ENCODE data around the gene XYLB. TPM values are rescaled to one million over a fixed set of nuclear protein-coding genes. Genes with fewer than 3 reads are reported as not detected.
"Not testable (repeated sequence)": the region's sequence is repeated elsewhere in the genome, so short reads cannot be mapped to it uniquely, and the experiment has no call there.

XYLB gene
- total RNA-seq, 2 experiments from 2014 or later = 0.25 to 0.59 TPM

- CTCF ChIA-PET; ATAC-seq (ENCODE audit: poor library complexity); H3K27ac ChIP-seq (ENCODE audit: low read depth in 1 of 2, low read length in 2 of 2); H3K36me3 ChIP-seq (ENCODE audit: insufficient read depth, low read length); H3K4me1 ChIP-seq (ENCODE audit: insufficient read depth, low read length); H3K9me3 Mint-ChIP-seq; H3K4me3 ChIP-seq (ENCODE audit: low read length); H3K36me3 Mint-ChIP-seq (ENCODE audit: low read depth); H3K4me1 Mint-ChIP-seq (ENCODE audit: low read depth); H3K4me3 Mint-ChIP-seq; DNase-seq; H3K27me3 ChIP-seq (ENCODE audit: control insufficient read depth in 1 of 2, insufficient read depth in 2 of 2, low read length in 2 of 2); intact Hi-C loops (cut with DNase I, micrococcal nuclease); H3K27me3 Mint-ChIP-seq; POLR2A ChIA-PET; H3K27ac Mint-ChIP-seq: not testable (repeated sequence)
- peaks cover 8 to 12% of the 10 kb centered on the region in 2 experiments for H3K9me3 ChIP-seq (ENCODE audit: control insufficient read depth in 1 of 2, insufficient read depth in 1 of 2, low read length in 2 of 2)
Measured at GRCh38 chr3:38443205-38443604, 96.6 kb downstream of the XYLB start.

GRCh38 chr3:38446085-38446686 is 99.6 kb downstream of the XYLB start:
- Histone ChIP-seq H3K4me3 (ENCODE audit: low read length) (no peak overlapping the region), H3K27ac (ENCODE audit: low read depth in 1 of 2, low read length in 2 of 2) (no peak overlapping the region), H3K27me3 (ENCODE audit: control insufficient read depth in 1 of 2, insufficient read depth in 2 of 2, low read length in 2 of 2) (no peaks in the 10 kb centered on the region), H3K9me3 (ENCODE audit: control insufficient read depth in 1 of 2, insufficient read depth in 1 of 2, low read length in 2 of 2) (peaks cover 0 to under 1% of the 10 kb centered on the region in 2 experiments), H3K36me3 (ENCODE audit: insufficient read depth, low read length) (no peaks in the 10 kb centered on the region), H3K4me1 (ENCODE audit: insufficient read depth, low read length) (no peaks in the 10 kb centered on the region)
- TF ChIP-seq CTCF (IDR thresholded peaks at IDR 0.05) = no peak
- Mint-ChIP-seq H3K9me3 (peaks cover 5% of the 10 kb centered on the region), H3K4me1 (ENCODE audit: low read depth) (peaks cover 7% of the 10 kb centered on the region), H3K27me3 (no peaks in the 10 kb centered on the region), H3K27ac (no peak overlapping the region), H3K4me3 (no peak overlapping the region), H3K36me3 (ENCODE audit: low read depth) (no peaks in the 10 kb centered on the region)
- ChIA-PET CTCF (no interaction called here), POLR2A (no interaction called here)
- ATAC-seq (ENCODE audit: poor library complexity) (no peak), DNase-seq (no peak)
- intact Hi-C loops (cut with DNase I, micrococcal nuclease) = no loop called here

GRCh38 chr3:38446812-38447211 is 100.2 kb downstream of the XYLB start:
- H3K27me3 ChIP-seq (ENCODE audit: control insufficient read depth in 1 of 2, insufficient read depth in 2 of 2, low read length in 2 of 2) = no peaks in the 10 kb centered on the region
- no peak overlapping the region for H3K4me3 Mint-ChIP-seq
- ATAC-seq (ENCODE audit: poor library complexity) (no peak), DNase-seq (no peak)
- H3K9me3 Mint-ChIP-seq = peaks cover 5% of the 10 kb centered on the region
- H3K27ac Mint-ChIP-seq = no peak overlapping the region
- no peak for TF ChIP-seq CTCF (IDR thresholded peaks at IDR 0.05)
- H3K4me1 Mint-ChIP-seq (ENCODE audit: low read depth) = peaks cover 7% of the 10 kb centered on the region
- no peak overlapping the region for H3K4me3 ChIP-seq (ENCODE audit: low read length)
- ChIA-PET CTCF (no interaction called here), POLR2A (no interaction called here)
- no peaks in the 10 kb centered on the region for H3K4me1 ChIP-seq (ENCODE audit: insufficient read depth, low read length)
- intact Hi-C loops (cut with DNase I, micrococcal nuclease) = no loop called here
- no peaks in the 10 kb centered on the region for H3K36me3 Mint-ChIP-seq (ENCODE audit: low read depth)
- H3K27me3 Mint-ChIP-seq = no peaks in the 10 kb centered on the region
- H3K27ac ChIP-seq (ENCODE audit: low read depth in 1 of 2, low read length in 2 of 2) = no peak overlapping the region
- H3K9me3 ChIP-seq (ENCODE audit: control insufficient read depth in 1 of 2, insufficient read depth in 1 of 2, low read length in 2 of 2) = peaks cover 0 to 3% of the 10 kb centered on the region in 2 experiments
- no peaks in the 10 kb centered on the region for H3K36me3 ChIP-seq (ENCODE audit: insufficient read depth, low read length)

GRCh38 chr3:38450853-38451252 is 104.3 kb downstream of the XYLB start:
- ChIA-PET POLR2A (no interaction called here), CTCF (no interaction called here)
- peaks cover 10% of the 10 kb centered on the region for H3K36me3 Mint-ChIP-seq (ENCODE audit: low read depth)
- H3K4me3 ChIP-seq (ENCODE audit: low read length) = no peak overlapping the region
- no peaks in the 10 kb centered on the region for H3K27me3 Mint-ChIP-seq
- peak overlapping the region; percentile 59 for H3K27ac Mint-ChIP-seq
- DNase-seq = no peak
- TF ChIP-seq CTCF (IDR thresholded peaks at IDR 0.05) = no peak
- peaks cover 20% of the 10 kb centered on the region for H3K4me1 Mint-ChIP-seq (ENCODE audit: low read depth)
- peaks cover 5% of the 10 kb centered on the region for H3K9me3 Mint-ChIP-seq
- H3K4me3 Mint-ChIP-seq = peak overlapping the region; percentile 71
- no peaks in the 10 kb centered on the region for H3K27me3 ChIP-seq (ENCODE audit: control insufficient read depth in 1 of 2, insufficient read depth in 2 of 2, low read length in 2 of 2)
- intact Hi-C loops (cut with DNase I, micrococcal nuclease) = loop anchor here in 1 of 2 experiments (2.0 kb wide), 1 partner anchor 18 kb away; no protein-coding TSS in a partner anchor
- H3K9me3 ChIP-seq (ENCODE audit: control insufficient read depth in 1 of 2, insufficient read depth in 1 of 2, low read length in 2 of 2) = peaks cover 0 to 3% of the 10 kb centered on the region in 2 experiments
- no peak for ATAC-seq (ENCODE audit: poor library complexity)
- no peaks in the 10 kb centered on the region for H3K36me3 ChIP-seq (ENCODE audit: insufficient read depth, low read length)
- no peak overlapping the region for H3K27ac ChIP-seq (ENCODE audit: low read depth in 1 of 2, low read length in 2 of 2)
- peaks cover 22% of the 10 kb centered on the region for H3K4me1 ChIP-seq (ENCODE audit: insufficient read depth, low read length)
